GM23338 (cell line): ENCODE data around the gene SLC35F4.

Source experiments
- EZH2 ChIP-seq: fragments of 200-600 bp; sonication (generic); IDR thresholded peaks from one replicate; pipeline ENCODE4 v1.8.0; 2017; ENCODE audit warnings: antibody characterized with exemption, mild to moderate bottlenecking, low read depth; ENCODE audit not compliant: unreplicated experiment
- POLR2AphosphoS5 ChIP-seq: IDR thresholded peaks from 2 replicates; pipeline ENCODE4 v1.6.1; 2016; ENCODE audit warnings: antibody characterized with exemption, low read depth
- TF ChIP-seq, protein P1 (sequence below), 2 experiments: fragments of 200-600 bp in 1 of 2; sonication (generic) in 1 of 2; conservative IDR thresholded peaks; 2 replicates each; pipeline versions ENCODE4 v1.5.1 to v1.6.1; 2016 to 2017; ENCODE audit warnings: antibody characterized with exemption in 2 of 2, low read depth in 2 of 2, mild to moderate bottlenecking in 2 of 2, moderate library complexity in 1 of 2

DNA sequence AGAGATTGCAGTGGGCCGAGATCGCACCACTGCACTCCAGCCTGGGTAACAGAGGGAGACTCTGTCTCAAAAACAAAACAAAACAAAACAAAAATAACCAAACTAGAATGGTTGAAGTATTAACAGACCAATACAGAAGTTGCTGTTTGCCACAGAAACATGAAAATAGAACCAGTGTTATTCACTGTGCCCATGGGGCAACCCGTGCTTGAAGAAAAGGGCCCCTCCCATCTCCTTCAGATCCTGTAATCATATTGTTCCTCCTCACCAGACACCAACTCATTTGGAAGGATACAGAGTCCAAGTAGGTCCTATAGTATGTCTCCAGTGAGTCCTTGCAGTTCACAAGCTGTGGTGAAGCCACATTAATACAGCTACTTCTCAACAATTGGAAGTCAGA, 30.9 kb downstream of the SLC35F4 start:
- TF ChIP-seq, protein P1, sequence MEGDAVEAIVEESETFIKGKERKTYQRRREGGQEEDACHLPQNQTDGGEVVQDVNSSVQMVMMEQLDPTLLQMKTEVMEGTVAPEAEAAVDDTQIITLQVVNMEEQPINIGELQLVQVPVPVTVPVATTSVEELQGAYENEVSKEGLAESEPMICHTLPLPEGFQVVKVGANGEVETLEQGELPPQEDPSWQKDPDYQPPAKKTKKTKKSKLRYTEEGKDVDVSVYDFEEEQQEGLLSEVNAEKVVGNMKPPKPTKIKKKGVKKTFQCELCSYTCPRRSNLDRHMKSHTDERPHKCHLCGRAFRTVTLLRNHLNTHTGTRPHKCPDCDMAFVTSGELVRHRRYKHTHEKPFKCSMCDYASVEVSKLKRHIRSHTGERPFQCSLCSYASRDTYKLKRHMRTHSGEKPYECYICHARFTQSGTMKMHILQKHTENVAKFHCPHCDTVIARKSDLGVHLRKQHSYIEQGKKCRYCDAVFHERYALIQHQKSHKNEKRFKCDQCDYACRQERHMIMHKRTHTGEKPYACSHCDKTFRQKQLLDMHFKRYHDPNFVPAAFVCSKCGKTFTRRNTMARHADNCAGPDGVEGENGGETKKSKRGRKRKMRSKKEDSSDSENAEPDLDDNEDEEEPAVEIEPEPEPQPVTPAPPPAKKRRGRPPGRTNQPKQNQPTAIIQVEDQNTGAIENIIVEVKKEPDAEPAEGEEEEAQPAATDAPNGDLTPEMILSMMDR (conservative IDR thresholded peaks at IDR 0.05; ENCODE audit: low read depth in 2 of 2) = no peak
- no peak for TF ChIP-seq EZH2
- TF ChIP-seq POLR2AphosphoS5 = no peak
